Endothelial cell of umbilical vein (primary cell): ENCODE results near the gene PRDM16. TPM values are rescaled to one million over a fixed set of nuclear protein-coding genes. Genes with fewer than 3 reads are reported as not detected.

Experiments
- BruUV-seq: library from RNA; stranded (reverse); fragments of 400-500 nt; replicated peaks from 2 replicates; lab custom pipeline; 2021; lab: Mats Ljungman, UMichigan
- CTCF ChIA-PET: fragments of 300-600, 350-600 bp; sonication (Branson Sonifier 250); formaldehyde crosslinking; loops from one replicate; lab custom pipeline; 2021; ENCODE audit warnings: antibody characterized with exemption, inconsistent platforms; lab: Charles Lee
- POLR2A ChIA-PET: fragments of 300-600, 350-600 bp; sonication (Branson Sonifier 250); formaldehyde crosslinking; loops from one replicate; lab custom pipeline; 2021; ENCODE audit warnings: antibody characterized with exemption, inconsistent platforms; lab: Charles Lee
- DNase-seq: peaks from one replicate; pipeline ENCODE4 v3.0.0-alpha.2; 2011; ENCODE audit warnings: low read depth, low spot score
- FAIRE-seq: peaks from 2 replicates; lab custom pipeline; 2011; peaks lifted over from hg19 to GRCh38; lab: Jason Lieb, UNC
- H2AFZ ChIP-seq: 2 replicates; pipeline ENCODE4 v1.6.0; 2012; ENCODE audit warnings: low read depth, low read length, control low read depth, inconsistent platforms
- H3K27ac ChIP-seq: 2 replicates; pipeline ENCODE4 v1.5.1; 2011; ENCODE audit warnings: low read depth, mild to moderate bottlenecking, control low read depth, low read length, moderate library complexity; ENCODE audit not compliant: insufficient read depth
- H3K27me3 ChIP-seq, 2 experiments: 2 replicates each; pipeline versions ENCODE4 v1.6.0 to v1.6.1; 2011; ENCODE audit warnings: low read length in 2 of 2, mixed read lengths in 1 of 2; ENCODE audit not compliant: control insufficient read depth in 2 of 2, insufficient read depth in 2 of 2
- H3K36me3 ChIP-seq, 2 experiments: 2 replicates in 1 of 2; 3 replicates in 1 of 2; pipeline ENCODE4 v1.5.1; 2011; ENCODE audit warnings: low read length in 2 of 2, mild to moderate bottlenecking in 1 of 2, moderate library complexity in 1 of 2; ENCODE audit not compliant: control insufficient read depth in 2 of 2, insufficient read depth in 2 of 2; ENCODE audit errors: extremely low read depth in 1 of 2
- H3K4me1 ChIP-seq: 3 replicates; pipeline ENCODE4 v1.5.1; 2011; ENCODE audit warnings: mild to moderate bottlenecking, low read length; ENCODE audit not compliant: control insufficient read depth, insufficient read depth; ENCODE audit errors: extremely low read depth
- H3K4me2 ChIP-seq: 2 replicates; pipeline ENCODE4 v1.6.1; 2011; ENCODE audit warnings: low read length, control low read depth, mixed read lengths; ENCODE audit not compliant: insufficient read depth
- H3K4me3 ChIP-seq, 3 experiments: fragments of 200-600 bp in 1 of 3; sonication (generic), shearing (Covaris generic) in 1 of 3; replicated peaks in 1 of 3; 2 replicates each; pipeline ENCODE4 v1.5.1; 2011 to 2016; ENCODE audit warnings: control low read depth in 3 of 3, low read length in 3 of 3, mild to moderate bottlenecking in 2 of 3, inconsistent platforms in 1 of 3, low read depth in 1 of 3, moderate library complexity in 1 of 3; ENCODE audit not compliant: insufficient read depth in 1 of 3
- H3K79me2 ChIP-seq: 2 replicates; pipeline ENCODE4 v1.6.0; 2012; ENCODE audit warnings: low read length, inconsistent platforms; ENCODE audit not compliant: control insufficient read depth, insufficient read depth
- H3K9ac ChIP-seq: replicated peaks from 2 replicates; pipeline ENCODE3; 2011; ENCODE audit warnings: low read length, control low read depth; ENCODE audit not compliant: insufficient read depth; ENCODE audit errors: extremely low read depth
- H3K9me1 ChIP-seq: replicated peaks from 3 replicates; pipeline ENCODE4 v1.6.0; 2011; ENCODE audit warnings: mild to moderate bottlenecking, low read length; ENCODE audit not compliant: control insufficient read depth, insufficient read depth; ENCODE audit errors: extremely low read depth
- H3K9me3 ChIP-seq: replicated peaks from 2 replicates; pipeline ENCODE4 v1.5.1; 2012; ENCODE audit warnings: low read length, inconsistent platforms; ENCODE audit not compliant: control insufficient read depth, insufficient read depth
- H4K20me1 ChIP-seq: replicated peaks from 2 replicates; pipeline ENCODE3; 2011; ENCODE audit warnings: mild to moderate bottlenecking, low read length; ENCODE audit not compliant: control insufficient read depth, insufficient read depth; ENCODE audit errors: extremely low read depth
- CTCF ChIP-seq, 2 donors: IDR thresholded peaks; 1 replicate in 1 of 2; 2 replicates in 1 of 2; pipeline ENCODE4 v1.5.1; 2011; ENCODE audit warnings: low read length in 2 of 2, mild to moderate bottlenecking in 2 of 2, moderate library complexity in 2 of 2, control low read depth in 1 of 2, inconsistent platforms in 1 of 2, low read depth in 1 of 2; ENCODE audit not compliant: insufficient read depth in 1 of 2; ENCODE audit errors: extremely low read depth in 1 of 2
- EZH2 ChIP-seq: IDR thresholded peaks from 2 replicates; pipeline ENCODE4 v1.6.1; 2012; ENCODE audit warnings: borderline replicate concordance, low read depth, mild to moderate bottlenecking, moderate library complexity, low read length, inconsistent platforms; ENCODE audit not compliant: severe bottlenecking
- FOS ChIP-seq: IDR thresholded peaks from 2 replicates; pipeline ENCODE4 v1.6.1; 2011; ENCODE audit warnings: mild to moderate bottlenecking, low read length, moderate library complexity, borderline replicate concordance; ENCODE audit not compliant: insufficient read depth
- GATA2 ChIP-seq: IDR thresholded peaks from 2 replicates; pipeline ENCODE4 v1.7.0; 2011; ENCODE audit warnings: low read depth, mild to moderate bottlenecking, moderate library complexity, mixed read lengths, low read length; ENCODE audit not compliant: insufficient read length, insufficient read depth
- JUN ChIP-seq: IDR thresholded peaks from 2 replicates; pipeline ENCODE4 v1.6.1; 2011; ENCODE audit warnings: borderline replicate concordance, low read depth; ENCODE audit not compliant: insufficient read length, insufficient read depth
- MAX ChIP-seq: IDR thresholded peaks from 2 replicates; pipeline ENCODE4 v1.6.1; 2011; ENCODE audit not compliant: insufficient read depth, insufficient read length
- MYC ChIP-seq: IDR thresholded peaks from one replicate; pipeline ENCODE4 v1.6.1; 2011; ENCODE audit warnings: mild to moderate bottlenecking, low read depth, low read length
- POLR2A ChIP-seq: IDR thresholded peaks from 2 replicates; pipeline ENCODE4 v1.6.1; 2012; ENCODE audit warnings: low read depth, mild to moderate bottlenecking, control low read depth, low read length
- POLR2AphosphoS5 ChIP-seq: IDR thresholded peaks from 2 replicates; pipeline ENCODE4 v1.6.1; 2012; ENCODE audit warnings: low read depth, mild to moderate bottlenecking, control low read depth, low read length, moderate library complexity; ENCODE audit not compliant: insufficient read depth
- dilution Hi-C: fragments of 300-500 bp; cut with MboI; formaldehyde crosslinking; loops from one replicate; pipeline ENCODE4 v1.15.0; 2019; ENCODE audit warnings: low sequenced_read_pairs; ENCODE audit not compliant: extremely low pct_ligation_motif_present
- intact Hi-C: fragments of 100-400 bp; cut with micrococcal nuclease; formaldehyde crosslinking; loops from one replicate; pipeline ENCODE4 v1.10.0; 2022
- polyA plus RNA-seq, 4 experiments: library from polyadenylated mRNA; depleted of rRNA in 3 of 4; stranded (reverse) in 3 of 4; unstranded in 1 of 4; fragments of >200 nt; gene quantifications; 2 replicates each; pipeline versions ENCODE4 v1.2.1 to v1.2.3, GENCODE V29; 2011 to 2012; ENCODE audit warnings: missing spikeins in 1 of 4
- total RNA-seq: library from RNA; stranded (reverse); gene quantifications from 2 replicates; pipeline ENCODE4 v1.2.3, GENCODE V29; 2021

Gene PRDM16
- total and polyA plus RNA-seq, 2 donors (not counting 3 experiments of a cell fraction or from before 2014, with no cell fraction given) = not detected

GRCh38 chr1:3304692-3305091, 235.7 kb downstream of the PRDM16 start:
- Histone ChIP-seq H3K4me3 (no peak overlapping the region), H3K4me1 (no peaks in the 10 kb centered on the region), H3K9me3 (no peaks in the 10 kb centered on the region), H3K79me2 (no peaks in the 10 kb centered on the region), H4K20me1 (no peaks in the 10 kb centered on the region), H2AFZ (no peak overlapping the region), H3K4me2 (no peak overlapping the region), H3K27me3 (no peaks in the 10 kb centered on the region), H3K27ac (no peak overlapping the region), H3K9me1 (no peaks in the 10 kb centered on the region), H3K9ac (no peak overlapping the region), H3K36me3 (no peaks in the 10 kb centered on the region)
- no peak for DNase-seq
- intact Hi-C loops (no loop called here), dilution Hi-C loops (no loop called here)
- POLR2A ChIA-PET = no interaction called here
- BruUV-seq = no TSS peak
- FAIRE-seq = no peak
- CTCF ChIA-PET = no interaction called here
- TF ChIP-seq POLR2AphosphoS5 (no peak), GATA2 (no peak), MYC (no peak), EZH2 (no peak), MAX (no peak), POLR2A (no peak), CTCF (IDR thresholded peaks at IDR 0.05; ENCODE audit: extremely low read depth in 1 of 2, insufficient read depth in 1 of 2, low read depth in 1 of 2, low read length in 2 of 2) (no peak), JUN (no peak), FOS (no peak)
